RPMI7951 (cell line): Measurements from ENCODE around the gene PRKAB1. TPM values are rescaled to one million over a fixed set of nuclear protein-coding genes. Genes with fewer than 3 reads are reported as not detected.

Experiments
- DNase-seq: peaks from one replicate; pipeline ENCODE4 v3.0.0-alpha.2; 2012; ENCODE audit warnings: low read depth
- total RNA-seq: library from RNA; depleted of rRNA; stranded (reverse); fragments of >200 nt; shearing (Covaris generic); gene quantifications from 2 replicates; pipeline ENCODE4 v1.2.3, GENCODE V29; 2014; rRNA removed

PRKAB1 gene
- total RNA-seq, 1 experiment from 2014 or later, result 12.7 TPM

DNA sequence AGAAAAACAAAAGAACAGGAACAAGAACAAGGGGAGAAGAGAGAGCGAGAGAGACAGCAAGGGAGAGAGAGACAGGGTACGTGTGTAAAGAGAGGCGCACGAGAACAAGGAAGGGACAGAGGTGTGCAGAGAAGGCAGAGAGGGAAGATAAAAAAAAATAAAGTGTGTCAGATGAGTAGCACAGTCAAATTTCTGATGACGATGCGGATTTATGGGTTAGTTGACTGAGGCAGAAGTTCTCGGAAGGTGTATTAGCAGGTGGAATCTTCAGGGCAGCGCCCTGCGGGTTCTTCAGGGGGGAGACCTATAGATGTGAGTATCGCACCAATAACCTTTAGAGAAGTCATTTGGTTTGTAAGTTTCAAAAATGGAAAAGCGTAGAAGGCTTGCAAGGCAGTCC, 44.8 kb downstream of the PRKAB1 start:
- DNase-seq, result no peak

- DNase-seq, result no peak
Observed at GRCh38 chr12:119713551-119714031, 45.7 kb downstream of the PRKAB1 start.

- DNase-seq, result no peak
Observed at GRCh38 chr12:119714614-119715267, 46.8 kb downstream of the PRKAB1 start.

DNA sequence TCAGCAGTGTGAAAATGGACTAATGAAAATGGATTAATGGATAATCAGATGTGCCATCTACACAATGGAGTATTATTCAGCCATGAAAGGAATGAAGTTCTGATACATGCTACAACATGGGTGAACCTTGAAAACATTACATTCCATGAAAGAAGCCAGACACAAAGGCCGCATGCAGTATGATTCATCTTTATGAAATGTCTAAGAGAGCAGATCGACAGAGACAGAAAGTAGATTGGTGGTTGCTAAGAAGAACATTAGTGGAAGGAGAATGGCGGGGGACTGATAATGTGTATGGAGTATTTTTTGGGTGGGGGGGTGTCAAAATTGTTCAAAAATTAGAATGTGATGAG, 47.3 kb downstream of the PRKAB1 start:
- DNase-seq, result peak; percentile 35

DNA sequence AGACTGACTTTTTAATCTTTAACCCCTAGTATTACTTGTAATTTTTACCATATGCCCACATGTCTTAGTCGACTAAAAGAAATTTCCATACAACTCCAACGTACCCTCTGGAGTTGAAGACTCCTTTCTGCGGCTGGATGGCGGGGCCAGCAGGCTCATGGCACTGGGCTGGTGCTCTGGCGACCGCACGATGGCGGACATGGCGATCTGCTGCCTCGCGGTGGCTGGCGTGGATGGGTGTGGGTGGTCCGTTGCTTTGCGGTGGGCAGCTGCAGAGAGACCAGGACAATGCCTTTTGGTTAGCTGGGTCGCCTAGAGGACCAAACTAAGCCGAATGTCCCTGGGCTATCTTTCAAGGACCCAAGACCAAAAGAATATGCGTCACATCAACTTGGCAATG, 50.2 kb downstream of the PRKAB1 start:
- no peak for DNase-seq

DNA sequence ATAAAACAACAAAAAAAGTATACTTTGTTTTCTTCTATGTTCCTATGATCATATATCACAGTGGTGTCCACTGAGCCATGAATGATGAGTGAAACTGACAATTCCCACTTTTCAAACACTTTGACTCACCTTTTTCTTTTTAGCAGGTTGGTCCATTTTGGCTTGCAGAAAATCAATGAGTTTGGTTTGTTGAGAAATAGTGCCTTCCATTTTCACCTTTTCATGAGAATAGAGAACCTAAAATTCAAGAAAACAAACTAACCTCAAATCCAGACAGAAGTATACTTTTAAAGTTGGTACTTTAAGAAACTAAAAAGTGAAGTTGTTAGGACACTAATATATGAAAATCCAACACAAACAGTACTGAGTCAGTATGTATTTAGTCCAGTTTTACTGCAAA, 52.4 kb downstream of the PRKAB1 start:
- DNase-seq, result no peak

- no peak for DNase-seq
Observed at GRCh38 chr12:119721306-119721705, 53.4 kb downstream of the PRKAB1 start.

- no peak for DNase-seq
Observed at GRCh38 chr12:119725523-119725922, 57.6 kb downstream of the PRKAB1 start.

- DNase-seq, result no peak
Observed at GRCh38 chr12:119727600-119728443, 59.9 kb downstream of the PRKAB1 start.

DNA sequence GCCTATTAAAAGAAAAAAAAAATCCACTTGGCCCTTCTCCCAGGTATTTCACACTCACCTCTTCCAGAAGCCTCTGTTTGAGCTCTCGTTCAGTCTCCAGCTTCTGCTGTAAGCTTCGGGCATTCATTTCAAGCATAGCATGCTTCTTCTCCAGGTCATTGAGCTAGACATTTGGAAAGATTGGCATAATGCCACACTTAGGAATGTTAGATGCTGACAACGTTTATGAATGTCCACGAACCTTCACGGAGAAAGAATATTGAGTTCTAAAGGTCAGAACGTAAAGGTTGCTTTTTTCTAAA, 60.5 kb downstream of the PRKAB1 start:
- DNase-seq, result no peak

DNA sequence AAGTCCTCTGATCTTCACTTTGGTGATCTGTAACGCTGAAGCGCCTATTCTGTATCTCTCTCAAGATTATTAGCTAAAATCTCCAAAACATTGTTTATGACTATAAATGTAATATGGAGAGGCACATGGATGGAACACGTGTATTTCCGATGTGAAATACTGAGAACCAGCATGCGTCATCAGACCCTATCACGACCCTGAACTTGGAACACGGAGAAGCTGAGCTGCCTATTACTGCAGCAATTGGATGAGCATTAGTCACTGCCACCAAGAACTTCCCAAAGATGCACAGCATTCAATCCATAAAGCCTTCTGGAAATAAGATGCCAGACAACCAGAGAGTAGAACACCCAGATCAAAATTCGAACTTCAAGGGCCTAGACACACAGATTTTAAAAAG, 61.9 kb downstream of the PRKAB1 start:
- DNase-seq, result no peak

GRCh38 chr12:119730381-119730780, 62.4 kb downstream of the PRKAB1 start:
- DNase-seq, result no peak

Other genes starting within 250 kb of the PRKAB1 start
- 0.48 and 0.59 TPM in 2 replicates for gene TMEM233, start 74.4 kb upstream of the PRKAB1 start, total RNA-seq
- 35.6 and 36.0 TPM in 2 replicates for gene CIT, start 209.2 kb downstream of the PRKAB1 start, total RNA-seq